ENCODE data around the gene LRRC8D. TPM values are rescaled to one million over a fixed set of nuclear protein-coding genes. Genes with fewer than 3 reads are reported as not detected.

Gene LRRC8D
- total RNA-seq, 2 donors from 2014 or later, result 7.3 to 13.6 TPM

GRCh38 chr1:89804642-89805237, 16.1 kb upstream of the LRRC8D start:
- ATAC-seq, result peak; percentile 90 to 92
- intact Hi-C loops (cut with DNase I), result loop anchor here (1.0 to 5.0 kb wide), 2 partner anchors 183 kb away; no protein-coding TSS in a partner anchor

GRCh38 chr1:89806616-89807015, 14.2 kb upstream of the LRRC8D start:
- ATAC-seq, result no peak
- no peak for DNase-seq
- intact Hi-C loops (cut with DNase I), result loop anchor here in 1 of 2 donors (5.0 kb wide), 1 partner anchor 181 kb away; no protein-coding TSS in a partner anchor

More at GRCh38 chr1:89804642-89805237, 16.1 kb upstream of the LRRC8D start:
- peak; percentile 84 for DNase-seq

GRCh38 chr1:89807503-89807902, 13.3 kb upstream of the LRRC8D start:
- intact Hi-C loops (cut with DNase I), result loop anchor here in 1 of 2 donors (5.0 kb wide), 1 partner anchor 180 kb away; no protein-coding TSS in a partner anchor
- ATAC-seq (no peak), DNase-seq (no peak)

GRCh38 chr1:89807983-89808382, 12.8 kb upstream of the LRRC8D start:
- DNase-seq, result no peak
- ATAC-seq, result no peak
- intact Hi-C loops (cut with DNase I), result loop anchor here in 1 of 2 donors (5.0 kb wide), 1 partner anchor 179 kb away; no protein-coding TSS in a partner anchor

GRCh38 chr1:89808441-89809117, 12.3 kb upstream of the LRRC8D start:
- intact Hi-C loops (cut with DNase I), result loop anchor here in 1 of 2 donors (5.0 kb wide), 1 partner anchor 179 kb away; no protein-coding TSS in a partner anchor
- DNase-seq (no peak), ATAC-seq (no peak)

GRCh38 chr1:89809556-89809955, 11.3 kb upstream of the LRRC8D start:
- intact Hi-C loops (cut with DNase I), result loop anchor here in 1 of 2 donors (5.0 kb wide), 1 partner anchor 178 kb away; no protein-coding TSS in a partner anchor
- no peak for DNase-seq
- ATAC-seq, result no peak

- ATAC-seq (no peak), DNase-seq (no peak)
- intact Hi-C loops (cut with DNase I), result no loop called here
Observed at GRCh38 chr1:89810302-89810701, 10.5 kb upstream of the LRRC8D start.

- intact Hi-C loops (cut with DNase I), result no loop called here
- ATAC-seq, result no peak
Observed at GRCh38 chr1:89810880-89811279, 10.0 kb upstream of the LRRC8D start.

GRCh38 chr1:89812992-89813391, 7.8 kb upstream of the LRRC8D start:
- intact Hi-C loops (cut with DNase I), result no loop called here
- no peak for ATAC-seq
- no peak for DNase-seq

More at GRCh38 chr1:89810880-89811279, 10.0 kb upstream of the LRRC8D start:
- no peak for DNase-seq

- ATAC-seq (no peak), DNase-seq (no peak)
- intact Hi-C loops (cut with DNase I), result no loop called here
Observed at GRCh38 chr1:89815040-89815439, 5.8 kb upstream of the LRRC8D start.

GRCh38 chr1:89815611-89816010, 5.2 kb upstream of the LRRC8D start:
- intact Hi-C loops (cut with DNase I), result no loop called here
- ATAC-seq (peak in 1 of 2 donors; percentile 41), DNase-seq (no peak)

- ATAC-seq, result no peak
Observed at GRCh38 chr1:89816366-89816765, 4.5 kb upstream of the LRRC8D start.

GRCh38 chr1:89821322-89822108, 683 bp downstream of the LRRC8D start:
- ATAC-seq (peak; percentile 48 to 53), DNase-seq (peak; percentile 55)
- intact Hi-C loops (cut with DNase I), result no loop called here

More at GRCh38 chr1:89816366-89816765, 4.5 kb upstream of the LRRC8D start:
- no peak for DNase-seq
- intact Hi-C loops (cut with DNase I), result no loop called here

- intact Hi-C loops (cut with DNase I), result no loop called here
- no peak for DNase-seq
- no peak for ATAC-seq
Observed at GRCh38 chr1:89822109-89822962, 1.5 kb downstream of the LRRC8D start.

GRCh38 chr1:89822999-89823628, 2.3 kb downstream of the LRRC8D start:
- intact Hi-C loops (cut with DNase I), result no loop called here
- ATAC-seq, result peak; percentile 34 to 50
- DNase-seq, result no peak

GRCh38 chr1:89823679-89824292, 3.0 kb downstream of the LRRC8D start:
- DNase-seq (no peak), ATAC-seq (peak in 1 of 2 donors; percentile 53)
- intact Hi-C loops (cut with DNase I), result no loop called here

GRCh38 chr1:89826594-89826993, 5.8 kb downstream of the LRRC8D start:
- ATAC-seq, result no peak
- intact Hi-C loops (cut with DNase I), result no loop called here
- no peak for DNase-seq

- intact Hi-C loops (cut with DNase I), result no loop called here
- DNase-seq (no peak), ATAC-seq (no peak)
Observed at GRCh38 chr1:89827330-89827729, 6.5 kb downstream of the LRRC8D start.

Data from left cardiac atrium (tissue), 4 donors.